Fibroblast of lung (primary cell): ENCODE data around the gene RABEP1. TPM values are rescaled to one million over a fixed set of nuclear protein-coding genes. Genes with fewer than 3 reads are reported as not detected.

Experiments
- DNase-seq, 2 donors: peaks; one replicate each; pipeline versions ENCODE4 v3.0.0 to v3.0.0-alpha.2; 2010; ENCODE audit warnings: low read depth in 2 of 2
- H2AFZ ChIP-seq: 2 replicates; pipeline ENCODE4 v1.5.1; 2012; ENCODE audit warnings: low read length, control low read depth, inconsistent platforms
- H3K27ac ChIP-seq: 2 replicates; pipeline ENCODE4 v1.5.1; 2011; ENCODE audit warnings: low read length, control low read depth; ENCODE audit not compliant: insufficient read depth
- H3K27me3 ChIP-seq: 2 replicates; pipeline ENCODE4 v1.5.1; 2011; ENCODE audit warnings: mild to moderate bottlenecking, low read length; ENCODE audit not compliant: control insufficient read depth, insufficient read depth
- H3K36me3 ChIP-seq: 2 replicates; pipeline ENCODE4 v1.5.1; 2011; ENCODE audit warnings: low read length; ENCODE audit not compliant: control insufficient read depth, insufficient read depth
- H3K4me1 ChIP-seq: 2 replicates; pipeline ENCODE4 v1.5.1; 2011; ENCODE audit warnings: low read length; ENCODE audit not compliant: control insufficient read depth, insufficient read depth; ENCODE audit errors: extremely low read depth
- H3K4me2 ChIP-seq: 2 replicates; pipeline ENCODE4 v1.5.1; 2011; ENCODE audit warnings: low read length, control low read depth; ENCODE audit not compliant: insufficient read depth; ENCODE audit errors: extremely low read depth
- H3K4me3 ChIP-seq, 4 experiments: fragments of 200-600 bp in 1 of 4; sonication (generic) in 1 of 4; replicated peaks in 1 of 4; 2 replicates each; pipeline ENCODE4 v1.5.1; 2011 to 2016; ENCODE audit warnings: low read length in 4 of 4, low read depth in 3 of 4, mild to moderate bottlenecking in 3 of 4, control low read depth in 2 of 4, inconsistent platforms in 1 of 4, mixed read lengths in 1 of 4; ENCODE audit not compliant: insufficient read depth in 1 of 4; ENCODE audit errors: control extremely low read depth in 1 of 4
- H3K79me2 ChIP-seq: 2 replicates; pipeline ENCODE4 v1.5.1; 2012; ENCODE audit warnings: mild to moderate bottlenecking, low read length, inconsistent platforms; ENCODE audit not compliant: control insufficient read depth, insufficient read depth
- H3K9ac ChIP-seq: 2 replicates; pipeline ENCODE4 v1.5.1; 2011; ENCODE audit warnings: mild to moderate bottlenecking, low read length, control low read depth; ENCODE audit not compliant: insufficient read depth
- H3K9me3 ChIP-seq: 2 replicates; pipeline ENCODE4 v1.5.1; 2012; ENCODE audit warnings: low read depth, low read length; ENCODE audit not compliant: control insufficient read depth, insufficient read depth
- H4K20me1 ChIP-seq: 2 replicates; pipeline ENCODE4 v1.5.1; 2011; ENCODE audit warnings: low read length; ENCODE audit not compliant: control insufficient read depth, insufficient read depth; ENCODE audit errors: extremely low read depth
- CTCF ChIP-seq, 2 donors: IDR thresholded peaks in 1 of 2; conservative IDR thresholded peaks in 1 of 2; 1 replicate in 1 of 2; 2 replicates in 1 of 2; pipeline ENCODE4 v1.5.1; 2011 to 2012; ENCODE audit warnings: low read length in 2 of 2, control low read depth in 1 of 2, inconsistent platforms in 1 of 2, low read depth in 1 of 2, mild to moderate bottlenecking in 1 of 2
- EZH2 ChIP-seq: IDR thresholded peaks from 2 replicates; pipeline ENCODE4 v1.5.1; 2012; ENCODE audit warnings: low read length, control low read depth, mild to moderate bottlenecking; ENCODE audit errors: missing control alignments
- polyA plus RNA-seq, 2 donors: library from polyadenylated mRNA; depleted of rRNA in 1 of 2; stranded (reverse) in 1 of 2; unstranded in 1 of 2; fragments of >200 nt; gene quantifications; 2 replicates each; pipeline ENCODE4 v1.2.1, GENCODE V29; 2011 to 2012; ENCODE audit warnings: missing spikeins in 1 of 2
- total RNA-seq: library from RNA; depleted of rRNA; stranded (reverse); fragments of >200 nt; gene quantifications from 2 replicates; pipeline ENCODE4 v1.2.1, GENCODE V29; 2014

The RABEP1 gene
- total and polyA plus RNA-seq, 2 donors (not counting 1 experiment from before 2014, with no cell fraction given) = 46.3 to 64.4 TPM

- peak in 1 of 2 donors; percentile 21 for DNase-seq
- no peak overlapping the region for H3K9ac ChIP-seq
- H3K27me3 ChIP-seq = no peaks in the 10 kb centered on the region
- no peak overlapping the region for H3K4me3 ChIP-seq
- H3K27ac ChIP-seq = no peak overlapping the region
- no peaks in the 10 kb centered on the region for H3K9me3 ChIP-seq
- H4K20me1 ChIP-seq = no peaks in the 10 kb centered on the region
- H3K4me2 ChIP-seq = no peak overlapping the region
- no peak overlapping the region for H2AFZ ChIP-seq
- peaks cover 10% of the 10 kb centered on the region for H3K36me3 ChIP-seq
- TF ChIP-seq EZH2 = no peak
- TF ChIP-seq CTCF (conservative IDR thresholded peaks at IDR 0.05 in 1 of 2, IDR thresholded peaks at IDR 0.05 in 1 of 2; ENCODE audit: low read depth in 1 of 2, low read length in 2 of 2) = no peak
- no peaks in the 10 kb centered on the region for H3K79me2 ChIP-seq
- no peaks in the 10 kb centered on the region for H3K4me1 ChIP-seq
Measured at GRCh38 chr17:5391678-5392077, 109.6 kb downstream of the RABEP1 start.

GRCh38 chr17:5396612-5397011 is 114.5 kb downstream of the RABEP1 start:
- DNase-seq = peak in 1 of 2 donors; percentile 16
- no peaks in the 10 kb centered on the region for H4K20me1 ChIP-seq
- H3K27ac ChIP-seq = no peak overlapping the region
- H2AFZ ChIP-seq = no peak overlapping the region
- no peak for TF ChIP-seq CTCF (conservative IDR thresholded peaks at IDR 0.05 in 1 of 2, IDR thresholded peaks at IDR 0.05 in 1 of 2; ENCODE audit: low read depth in 1 of 2, low read length in 2 of 2)
- no peak for TF ChIP-seq EZH2
- no peak overlapping the region for H3K9ac ChIP-seq
- H3K27me3 ChIP-seq = no peaks in the 10 kb centered on the region
- no peak overlapping the region for H3K4me3 ChIP-seq
- peaks cover 7% of the 10 kb centered on the region for H3K36me3 ChIP-seq
- H3K9me3 ChIP-seq = no peaks in the 10 kb centered on the region
- H3K4me1 ChIP-seq = no peaks in the 10 kb centered on the region
- no peak overlapping the region for H3K4me2 ChIP-seq
- H3K79me2 ChIP-seq = no peaks in the 10 kb centered on the region

- Histone ChIP-seq H3K9me3 (no peaks in the 10 kb centered on the region), H3K27me3 (no peaks in the 10 kb centered on the region), H3K4me2 (no peak overlapping the region), H3K4me3 (no peak overlapping the region), H3K79me2 (no peaks in the 10 kb centered on the region), H4K20me1 (no peaks in the 10 kb centered on the region), H3K36me3 (peaks cover 8% of the 10 kb centered on the region), H3K9ac (no peak overlapping the region), H3K4me1 (no peaks in the 10 kb centered on the region), H3K27ac (no peak overlapping the region), H2AFZ (no peak overlapping the region)
- TF ChIP-seq EZH2 = no peak
- peak in 1 of 2 donors; percentile 44 for DNase-seq
Measured at GRCh38 chr17:5399767-5400166, 117.7 kb downstream of the RABEP1 start.
